Heart left ventricle (tissue), 16 donors: ENCODE data around the gene B4GALNT3. TPM values are rescaled to one million over a fixed set of nuclear protein-coding genes. Genes with fewer than 3 reads are reported as not detected.
A peak's percentile ranks its signal among the peaks of the same experiment; 100 is the strongest.

Experiments used
- ATAC-seq, 4 donors: fragments of 200-7000 bp; cut with Tn5 transposase; one replicate each; pipeline ENCODE4 v1.9.1; 2020 to 2022; ENCODE audit warnings: moderate library complexity in 4 of 4, mild to moderate bottlenecking in 3 of 4, moderate number of reproducible peaks in 1 of 4
- DNase-seq, 5 donors: peaks; one replicate each; pipeline ENCODE4 v3.0.0-alpha.2; 2020
- H3K27ac ChIP-seq, 12 donors: fragments of 200-600 bp; sonication (generic) in 4 of 12; one replicate each; pipeline versions ENCODE4 v1.5.0 to v1.8.0; 2016 to 2022; ENCODE audit warnings: mild to moderate bottlenecking in 2 of 12
- H3K27me3 ChIP-seq, 9 donors: fragments of 200-600 bp; sonication (generic) in 2 of 9; one replicate each; pipeline versions ENCODE4 v1.5.1 to v1.8.0; 2016 to 2022; ENCODE audit warnings: mild to moderate bottlenecking in 3 of 9
- H3K36me3 ChIP-seq, 9 donors: fragments of 200-600 bp; sonication (generic) in 2 of 9; one replicate each; pipeline versions ENCODE4 v1.5.0 to v1.8.0; 2018 to 2022; ENCODE audit warnings: mild to moderate bottlenecking in 2 of 9
- H3K4me1 ChIP-seq, 12 donors: fragments of 200-600 bp; sonication (generic) in 4 of 12; one replicate each; pipeline versions ENCODE4 v1.5.0 to v1.8.0; 2016 to 2022; ENCODE audit warnings: mild to moderate bottlenecking in 3 of 12
- H3K4me3 ChIP-seq, 12 donors: fragments of 200-600 bp; sonication (generic) in 4 of 12; one replicate each; pipeline versions ENCODE4 v1.5.0 to v1.8.0; 2017 to 2022; ENCODE audit warnings: mild to moderate bottlenecking in 9 of 12, moderate library complexity in 4 of 12
- H3K9me3 ChIP-seq, 12 donors: fragments of 200-600 bp; sonication (generic) in 4 of 12; one replicate each; pipeline versions ENCODE4 v1.5.0 to v1.8.0; 2016 to 2022; ENCODE audit warnings: mild to moderate bottlenecking in 1 of 12
- CTCF ChIP-seq, 12 donors: fragments of 200-600 bp; sonication (generic) in 4 of 12; IDR thresholded peaks; one replicate each; pipeline versions ENCODE4 v1.5.0 to v1.8.0; 2018 to 2022; ENCODE audit warnings: antibody characterized with exemption in 12 of 12, mild to moderate bottlenecking in 5 of 12
- POLR2A ChIP-seq, 2 donors: fragments of 450-650 bp; IDR thresholded peaks; one replicate each; pipeline ENCODE4 v1.6.1; 2017; ENCODE audit warnings: antibody characterized with exemption in 2 of 2, mild to moderate bottlenecking in 2 of 2, moderate library complexity in 2 of 2
- WGBS, 4 donors: extraction: QIAGEN DNeasy Blood & Tissue Kit in 2 of 4; methylation state at CpG; one replicate each; pipeline versions ENCODE4 v1.1.5 to v1.1.7; 2013 to 2018; 5-methylcytosine and 5-hydroxymethylcytosine counted together
- intact Hi-C, 10 donors: fragments of 100-400 bp; cut with DNase I; formaldehyde crosslinking; loops; one replicate each; pipeline versions ENCODE4 v1.11.1 to v1.14.2; 2022
- polyA plus RNA-seq, 2 donors: library from polyadenylated mRNA; stranded (reverse); fragments of 200-250 nt; gene quantifications; one replicate each; pipeline ENCODE4 v1.2.3, GENCODE V29; 2013
- total RNA-seq, 9 donors: library from RNA; depleted of rRNA in 2 of 9; stranded (reverse); fragments of >200 nt in 2 of 9; fragmentation: NEBNext Ultra II Directional in 3 of 9; extraction: Animal tissue kit (Norgen Biotek cat#: 25700) in 3 of 9; gene quantifications; one replicate each; pipeline versions ENCODE4 v1.1.0 to v1.2.4, GENCODE V29; 2016 to 2023
- donor health status: ischemic (EF 13 %, LVEDD 7.1; RV severe dilation, severe dysfunction).
- donor health status: healthy with polysubstance abuse.
- donor health status: DM: no; HTN: yes; CAD: no.
- donor health status: DM: no; HTN: no; CAD: no.
- donor health status: ischemic (EF 25% LVEDD 6.9; RV normal size, moderate dysfunction).
- donor health status: ischemic (EF 25% LVEDD 5.7; RV mildly dilated, moderate dysfunction).
- donor health status: healthy.
- donor health status: DM: yes; HTN: yes; CAD: no.
- donor health status: ischemic (EF 35%, LVEDD 5.7; RV mildly dilated, moderate dysfunction).
- donor health status: nonischemic (EF 11% LVEDD 7.7; RV severe dilation, severe dysfunction).
- donor health status: DM: yes; HTN: yes; CAD: no.
- donor health status: PGD.
- donor health status: ischemic (EF 29% LVEDD 5.4; RV normal size, mild dysfunction).
- donor health status: nonischemic (EF 23%, LVEDD 6.1; RV moderate dilation, normal function).

B4GALNT3 gene
- total and polyA plus RNA-seq, 11 donors, result 19.3 to 59.4 (median 34.1) TPM

GRCh38 chr12:563250-563781 lies 103.6 kb downstream of the B4GALNT3 start:
- Histone ChIP-seq H3K36me3 (peaks cover 0 to 18% (median 10%) of the 10 kb centered on the region in 9 donors), H3K9me3 (no peaks in the 10 kb centered on the region), H3K4me3 (peak overlapping the region in 1 of 12 donors; percentile 48), H3K4me1 (peaks cover 0 to 55% (median 4%) of the 10 kb centered on the region in 12 donors), H3K27me3 (no peaks in the 10 kb centered on the region), H3K27ac (peak overlapping the region in 5 of 12 donors; percentile 3 to 88 (median 13))
- 65 to 79% (median 73%) methylated on average over 8 of the region's 8 CpGs for WGBS, 4 donors
- DNase-seq, result peak in 1 of 5 donors; percentile 64
- intact Hi-C loops, result loop anchor here in 3 of 10 donors (10.0 kb wide), 3 partner anchors 361 to 1021 kb away; no protein-coding TSS in a partner anchor
- ATAC-seq, result no peak
- TF ChIP-seq CTCF (IDR thresholded peaks at IDR 0.05), result no peak
- no peak for TF ChIP-seq POLR2A (IDR thresholded peaks at IDR 0.05)

GRCh38 chr12:563787-564298 lies 104.1 kb downstream of the B4GALNT3 start:
- DNase-seq (no peak), ATAC-seq (no peak)
- TF ChIP-seq POLR2A (IDR thresholded peaks at IDR 0.05), result no peak
- Histone ChIP-seq H3K4me3 (peak overlapping the region in 1 of 12 donors; percentile 48), H3K4me1 (peaks cover 0 to 55% (median 4%) of the 10 kb centered on the region in 12 donors), H3K9me3 (no peaks in the 10 kb centered on the region), H3K27ac (peak overlapping the region in 1 of 12 donors; percentile 88), H3K27me3 (no peaks in the 10 kb centered on the region), H3K36me3 (peaks cover 0 to 18% (median 10%) of the 10 kb centered on the region in 9 donors)
- 62 to 78% (median 72%) methylated on average over 7 of the region's 7 CpGs for WGBS, 4 donors
- intact Hi-C loops, result loop anchor here in 3 of 10 donors (10.0 kb wide), 3 partner anchors 361 to 1021 kb away; no protein-coding TSS in a partner anchor

GRCh38 chr12:565161-565560 lies 105.4 kb downstream of the B4GALNT3 start:
- Histone ChIP-seq H3K27me3 (no peaks in the 10 kb centered on the region), H3K27ac (no peak overlapping the region), H3K36me3 (peaks cover 0 to 18% (median 8%) of the 10 kb centered on the region in 9 donors), H3K9me3 (no peaks in the 10 kb centered on the region), H3K4me1 (peaks cover 0 to 56% (median 11%) of the 10 kb centered on the region in 12 donors), H3K4me3 (no peak overlapping the region)
- WGBS, 4 donors, result 84 to 92% (median 90%) methylated on average over 8 of the region's 8 CpGs
- ATAC-seq, result no peak
- intact Hi-C loops, result loop anchor here in 8 of 10 donors (5.0 to 10.0 kb wide), 7 partner anchors 247 to 1020 kb away; no protein-coding TSS in a partner anchor
- DNase-seq, result peak in 1 of 5 donors; percentile 0
- TF ChIP-seq POLR2A (IDR thresholded peaks at IDR 0.05) (no peak), CTCF (IDR thresholded peaks at IDR 0.05) (no peak)

GRCh38 chr12:565589-566105 lies 105.9 kb downstream of the B4GALNT3 start:
- no peak overlapping the region for H3K27ac ChIP-seq
- WGBS, 4 donors, result 91 to 96% (median 93%) methylated on average over 21 of the region's 21 CpGs
- no peak for ATAC-seq
- H3K4me1 ChIP-seq, result peaks cover 0 to 56% (median 14%) of the 10 kb centered on the region in 12 donors
- H3K4me3 ChIP-seq, result no peak overlapping the region
- intact Hi-C loops, result loop anchor here in 8 of 10 donors (5.0 to 10.0 kb wide), 7 partner anchors 247 to 1019 kb away; no protein-coding TSS in a partner anchor
- peaks cover 0 to 18% (median 8%) of the 10 kb centered on the region in 9 donors for H3K36me3 ChIP-seq
- no peaks in the 10 kb centered on the region for H3K27me3 ChIP-seq
- peak in 1 of 5 donors; percentile 22 for DNase-seq
- H3K9me3 ChIP-seq, result no peaks in the 10 kb centered on the region
- TF ChIP-seq POLR2A (IDR thresholded peaks at IDR 0.05) (no peak), CTCF (IDR thresholded peaks at IDR 0.05) (no peak)
